ENCODE measurements around the gene CLIC2.
"Not testable (repeated sequence)": the region's sequence is repeated elsewhere in the genome, so short reads cannot be mapped to it uniquely, and the experiment has no call there.

Gene CLIC2

GRCh38 chrX:155293771-155294170 is 40.6 kb downstream of the CLIC2 start:
- TF ChIP-seq GABPA (IDR thresholded peaks at IDR 0.05; ENCODE audit: low read depth) = no peak
- TF ChIP-seq CTCF (IDR thresholded peaks at IDR 0.05; ENCODE audit: insufficient read depth, low read length) = no peak
- TF ChIP-seq SPI1 (IDR thresholded peaks at IDR 0.05; ENCODE audit: borderline replicate concordance, low read depth) = no peak
- no peak for TF ChIP-seq POLR2AphosphoS5 (IDR thresholded peaks at IDR 0.05; ENCODE audit: low read depth)
- no peak for TF ChIP-seq REST (IDR thresholded peaks at IDR 0.05; ENCODE audit: insufficient replicate concordance, low read depth)

GRCh38 chrX:155279873-155280272 is 54.5 kb downstream of the CLIC2 start:
- Histone ChIP-seq H3K27ac (replicated peaks) (no peak overlapping the region), H3K4me3 (replicated peaks; ENCODE audit: insufficient read depth, low read length) (no peak overlapping the region), H3K27me3 (ENCODE audit: insufficient read depth, poor library complexity, severe bottlenecking) (no peaks in the 10 kb centered on the region)
- TF ChIP-seq POLR2AphosphoS5 (IDR thresholded peaks at IDR 0.05; ENCODE audit: low read depth) (no peak), SPI1 (IDR thresholded peaks at IDR 0.05; ENCODE audit: borderline replicate concordance, low read depth) (no peak), REST (IDR thresholded peaks at IDR 0.05; ENCODE audit: insufficient replicate concordance, low read depth) (no peak), GABPA (IDR thresholded peaks at IDR 0.05; ENCODE audit: low read depth) (no peak), CTCF (IDR thresholded peaks at IDR 0.05; ENCODE audit: insufficient read depth, low read length) (no peak)
- no peak for DNase-seq (ENCODE audit: low read depth in 1 of 2, low spot score in 1 of 2)

More at GRCh38 chrX:155293771-155294170, 40.6 kb downstream of the CLIC2 start:
- H3K4me3 ChIP-seq (replicated peaks; ENCODE audit: insufficient read depth, low read length) = no peak overlapping the region
- no peaks in the 10 kb centered on the region for H3K27me3 ChIP-seq (ENCODE audit: insufficient read depth, poor library complexity, severe bottlenecking)
- H3K27ac ChIP-seq (replicated peaks) = no peak overlapping the region
- no peak for DNase-seq (ENCODE audit: low read depth in 1 of 2, low spot score in 1 of 2)

- Histone ChIP-seq H3K27ac (replicated peaks) (no peak overlapping the region), H3K4me3 (replicated peaks; ENCODE audit: insufficient read depth, low read length) (no peak overlapping the region), H3K27me3 (ENCODE audit: insufficient read depth, poor library complexity, severe bottlenecking) (no peaks in the 10 kb centered on the region)
- DNase-seq (ENCODE audit: low read depth in 1 of 2, low spot score in 1 of 2) = no peak
- TF ChIP-seq POLR2AphosphoS5 (IDR thresholded peaks at IDR 0.05; ENCODE audit: low read depth) (no peak), REST (IDR thresholded peaks at IDR 0.05; ENCODE audit: insufficient replicate concordance, low read depth) (no peak), CTCF (IDR thresholded peaks at IDR 0.05; ENCODE audit: insufficient read depth, low read length) (no peak), GABPA (IDR thresholded peaks at IDR 0.05; ENCODE audit: low read depth) (no peak), SPI1 (IDR thresholded peaks at IDR 0.05; ENCODE audit: borderline replicate concordance, low read depth) (no peak)
Observed at GRCh38 chrX:155270969-155271368, 63.4 kb downstream of the CLIC2 start.

GRCh38 chrX:155267995-155268394 is 66.4 kb downstream of the CLIC2 start:
- H3K4me3 ChIP-seq (replicated peaks; ENCODE audit: insufficient read depth, low read length); H3K27ac ChIP-seq (replicated peaks); DNase-seq (ENCODE audit: low read depth in 1 of 2, low spot score in 1 of 2); H3K27me3 ChIP-seq (ENCODE audit: insufficient read depth, poor library complexity, severe bottlenecking): not testable (repeated sequence)

Data from HL-60 (cell line).